B cell (primary cell): Measurements from ENCODE around the gene COL6A1. TPM values are rescaled to one million over a fixed set of nuclear protein-coding genes. Genes with fewer than 3 reads are reported as not detected.
A peak's percentile ranks its signal among the peaks of the same experiment; 100 is the strongest.

ENCODE experiments used
- ATAC-seq: fragments of 200-7000 bp; cut with Tn5 transposase; one replicate; pipeline ENCODE4 v1.10.0; 2021; ENCODE audit warnings: low read depth, mild to moderate bottlenecking, moderate number of reproducible peaks, moderate library complexity
- CTCF ChIA-PET: fragments of 350-600 bp; sonication (Branson Sonifier 250); formaldehyde crosslinking; loops from one replicate; lab custom pipeline; 2021; ENCODE audit warnings: antibody characterized with exemption, inconsistent platforms; lab: Charles Lee
- POLR2A ChIA-PET: fragments of 350-600 bp; sonication (Branson Sonifier 250); formaldehyde crosslinking; loops from one replicate; lab custom pipeline; 2021; ENCODE audit warnings: antibody characterized with exemption; lab: Charles Lee
- DNase-seq: peaks from one replicate; pipeline ENCODE4 v3.0.0; 2013
- H2AFZ ChIP-seq: 2 replicates; pipeline ENCODE4 v1.6.1; 2012; ENCODE audit warnings: mild to moderate bottlenecking, low read depth, low read length; ENCODE audit not compliant: insufficient read depth, poor library complexity, severe bottlenecking
- H3K27ac ChIP-seq, 2 donors: 1 replicate in 1 of 2; 2 replicates in 1 of 2; pipeline ENCODE4 v1.5.1; 2012 to 2013; ENCODE audit warnings: low read length in 2 of 2, mild to moderate bottlenecking in 2 of 2, moderate library complexity in 1 of 2
- H3K27me3 ChIP-seq, 4 experiments: fragments of 200-600 bp in 1 of 4; sonication (generic) in 1 of 4; replicated peaks in 1 of 4; 1 replicate in 2 of 4; 2 replicates in 2 of 4; pipeline versions ENCODE4 v1.6.1 to v1.7.0; 2013 to 2016; ENCODE audit warnings: low read length in 3 of 4, mild to moderate bottlenecking in 2 of 4, mixed read lengths in 1 of 4, moderate library complexity in 1 of 4; ENCODE audit not compliant: insufficient read depth in 4 of 4, control insufficient read depth in 3 of 4; ENCODE audit errors: control extremely low read depth in 1 of 4
- H3K36me3 ChIP-seq, 2 experiments: replicated peaks in 1 of 2; 1 replicate in 1 of 2; 2 replicates in 1 of 2; pipeline versions ENCODE4 v1.6.1 to v1.7.1; 2013; ENCODE audit warnings: low read length in 1 of 2; ENCODE audit not compliant: insufficient read depth in 2 of 2, control insufficient read depth in 1 of 2; ENCODE audit errors: control extremely low read depth in 1 of 2, extremely low read depth in 1 of 2
- H3K4me1 ChIP-seq, 2 donors: fragments of 200-600 bp in 1 of 2; sonication (generic) in 1 of 2; 1 replicate in 1 of 2; 2 replicates in 1 of 2; pipeline versions ENCODE4 v1.5.1 to v1.6.1; 2013 to 2017; ENCODE audit warnings: low read length in 2 of 2; ENCODE audit not compliant: control insufficient read depth in 2 of 2, insufficient read depth in 2 of 2
- H3K4me2 ChIP-seq: replicated peaks from 2 replicates; pipeline ENCODE3; 2012; ENCODE audit warnings: mild to moderate bottlenecking, low read depth, low read length; ENCODE audit not compliant: poor library complexity, severe bottlenecking
- H3K4me3 ChIP-seq, 5 experiments: fragments of 200-600 bp in 1 of 5; sonication (generic) in 1 of 5; 1 replicate in 3 of 5; 2 replicates in 2 of 5; pipeline versions ENCODE4 v1.5.1 to v1.7.0; 2011 to 2016; ENCODE audit warnings: low read length in 4 of 5, mild to moderate bottlenecking in 4 of 5, low read depth in 2 of 5, control low read depth in 1 of 5, moderate library complexity in 1 of 5; ENCODE audit not compliant: insufficient read depth in 1 of 5; ENCODE audit errors: control extremely low read depth in 1 of 5, extremely low read depth in 1 of 5
- H3K79me2 ChIP-seq: fragments of 200-600 bp; sonication (generic); one replicate; pipeline ENCODE4 v1.6.0; 2016; ENCODE audit warnings: low read length; ENCODE audit not compliant: control insufficient read depth, insufficient read depth
- H3K9ac ChIP-seq: fragments of 200-600 bp; sonication (generic); 2 replicates; pipeline ENCODE4 v1.6.1; 2017; ENCODE audit warnings: mild to moderate bottlenecking, low read length, moderate library complexity
- H3K9me3 ChIP-seq, 3 donors: one replicate each; pipeline versions ENCODE4 v1.6.1 to v1.7.1; 2013; ENCODE audit warnings: low read length in 2 of 3; ENCODE audit not compliant: control insufficient read depth in 2 of 3, insufficient read depth in 1 of 3; ENCODE audit errors: control extremely low read depth in 1 of 3
- H4K20me1 ChIP-seq: 2 replicates; pipeline ENCODE4 v1.6.0; 2012; ENCODE audit warnings: mild to moderate bottlenecking, low read length; ENCODE audit not compliant: insufficient read depth, control insufficient read depth, poor library complexity, severe bottlenecking
- H3K27ac Mint-ChIP-seq: one replicate; pipeline ENCODE4 v1.8.0; 2021; ENCODE audit warnings: mixed read lengths
- H3K27me3 Mint-ChIP-seq: one replicate; pipeline ENCODE4 v1.8.0; 2021; ENCODE audit warnings: mixed read lengths
- H3K4me1 Mint-ChIP-seq: one replicate; pipeline ENCODE4 v1.8.0; 2021; ENCODE audit warnings: mixed read lengths
- H3K4me3 Mint-ChIP-seq: one replicate; pipeline ENCODE4 v1.8.0; 2021; ENCODE audit warnings: mixed read lengths
- H3K9me3 Mint-ChIP-seq: one replicate; pipeline ENCODE4 v1.8.0; 2022; ENCODE audit warnings: mixed read lengths; ENCODE audit not compliant: insufficient read depth
- CTCF ChIP-seq: fragments of 200-600 bp; IDR thresholded peaks from one replicate; pipeline ENCODE4 v1.8.0; 2022; ENCODE audit warnings: antibody characterized with exemption, mild to moderate bottlenecking
- EZH2 ChIP-seq: IDR thresholded peaks from 2 replicates; pipeline ENCODE4 v1.6.1; 2012; ENCODE audit warnings: borderline replicate concordance, low read depth, mild to moderate bottlenecking, moderate library complexity, low read length; ENCODE audit not compliant: insufficient read depth, poor library complexity, severe bottlenecking
- WGBS: methylation state at CpG from one replicate; pipeline ENCODE4 v1.1.5; 2013; ENCODE audit warnings: missing lambda C conversion rate; ENCODE audit not compliant: insufficient coverage; 5-methylcytosine and 5-hydroxymethylcytosine counted together
- intact Hi-C: fragments of 100-400 bp; cut with micrococcal nuclease; formaldehyde crosslinking; loops from one replicate; pipeline ENCODE4 v1.10.0; 2022
- polyA plus RNA-seq: library from polyadenylated mRNA; depleted of rRNA; stranded (reverse); fragments of >200 nt; gene quantifications from 2 replicates; pipeline ENCODE4 v1.2.3, GENCODE V29; 2012
- total RNA-seq, 2 donors: library from RNA; stranded (reverse); fragments of 120-200 nt in 1 of 2; gene quantifications; 1 replicate in 1 of 2; 2 replicates in 1 of 2; pipeline versions ENCODE4 v1.2.3 to v1.2.4, GENCODE V29; 2013 to 2022

The COL6A1 gene
- total and polyA plus RNA-seq, 2 donors (not counting 1 experiment from before 2014, with no cell fraction given), result 0.39 to 0.67 TPM

GRCh38 chr21:45971616-45972352 is 9.8 kb upstream of the COL6A1 start:
- no peak overlapping the region for H2AFZ ChIP-seq
- intact Hi-C loops, result no loop called here
- H3K36me3 ChIP-seq, result no peaks in the 10 kb centered on the region
- H3K9me3 ChIP-seq, result peaks cover 0 to 20% (median 0%) of the 10 kb centered on the region in 3 donors
- H3K27ac ChIP-seq, result no peak overlapping the region
- peaks cover 29 to 35% of the 10 kb centered on the region in 2 donors for H3K4me1 ChIP-seq
- H4K20me1 ChIP-seq, result no peaks in the 10 kb centered on the region
- peaks cover 10% of the 10 kb centered on the region for H3K4me1 Mint-ChIP-seq
- no peak overlapping the region for H3K27ac Mint-ChIP-seq
- H3K4me3 ChIP-seq, result no peak overlapping the region
- H3K27me3 Mint-ChIP-seq, result peaks cover 36% of the 10 kb centered on the region
- DNase-seq, result peak; percentile 25
- H3K9me3 Mint-ChIP-seq, result no peaks in the 10 kb centered on the region
- no peak overlapping the region for H3K9ac ChIP-seq
- ATAC-seq, result no peak
- POLR2A ChIA-PET, result no interaction called here
- CTCF ChIA-PET, result interaction anchor here (0.9 to 1.2 kb wide), 2 partner anchors 10 to 171 kb away, joined by 3 read pairs; partner anchors contain the start of gene COL6A1
- H3K79me2 ChIP-seq, result no peaks in the 10 kb centered on the region
- peak overlapping the region; percentile 95 for H3K4me2 ChIP-seq
- H3K27me3 ChIP-seq, result peaks cover 0 to 64% (median 22%) of the 10 kb centered on the region in 4 experiments
- 85% methylated on average over 20 of the region's 20 CpGs for WGBS
- TF ChIP-seq CTCF (no peak), EZH2 (no peak)
- no peak overlapping the region for H3K4me3 Mint-ChIP-seq

- peak overlapping the region; percentile 95 for H3K4me2 ChIP-seq
- POLR2A ChIA-PET, result no interaction called here
- no peak overlapping the region for H3K27ac ChIP-seq
- no peak overlapping the region for H3K9ac ChIP-seq
- 32% methylated on average over 16 of the region's 19 CpGs for WGBS
- Mint-ChIP-seq H3K4me1 (peaks cover 10% of the 10 kb centered on the region), H3K27ac (no peak overlapping the region), H3K27me3 (peaks cover 33% of the 10 kb centered on the region), H3K9me3 (no peaks in the 10 kb centered on the region), H3K4me3 (no peak overlapping the region)
- intact Hi-C loops, result no loop called here
- H3K36me3 ChIP-seq, result no peaks in the 10 kb centered on the region
- no peaks in the 10 kb centered on the region for H3K79me2 ChIP-seq
- ATAC-seq, result no peak
- H3K27me3 ChIP-seq, result peaks cover 0 to 64% (median 23%) of the 10 kb centered on the region in 4 experiments
- H3K4me3 ChIP-seq, result peak overlapping the region in 2 of 5 experiments; percentile 62 to 65
- TF ChIP-seq CTCF, result no peak
- TF ChIP-seq EZH2, result no peak
- H4K20me1 ChIP-seq, result no peaks in the 10 kb centered on the region
- peaks cover 29 to 35% of the 10 kb centered on the region in 2 donors for H3K4me1 ChIP-seq
- H2AFZ ChIP-seq, result peak overlapping the region; percentile 82
- CTCF ChIA-PET, result interaction anchor here (0.9 to 1.6 kb wide), 3 partner anchors 9 to 171 kb away, joined by 3 read pairs; partner anchors contain the start of gene COL6A1
- H3K9me3 ChIP-seq, result peaks cover 0 to 17% (median 0%) of the 10 kb centered on the region in 3 donors
- DNase-seq, result peak; percentile 21
Observed at GRCh38 chr21:45972353-45972715, 9.2 kb upstream of the COL6A1 start.
